Sigmoid colon (tissue), 4 donors: ENCODE measurements around the gene ITIH4.

Experiments
- CTCF ChIP-seq, 4 experiments: fragments of 450-650 bp in 3 of 4; fragments of 200-600 bp in 1 of 4; IDR thresholded peaks; one replicate each; pipeline ENCODE4 v1.5.1; 2016 to 2019; ENCODE audit warnings: antibody characterized with exemption in 4 of 4, mild to moderate bottlenecking in 3 of 4, moderate library complexity in 2 of 4
- EP300 ChIP-seq, 4 donors: sonication (generic); formaldehyde crosslinking; IDR thresholded peaks; one replicate each; pipeline ENCODE4 v1.6.1; 2017; ENCODE audit warnings: antibody characterized with exemption in 4 of 4
- POLR2A ChIP-seq, 2 donors: fragments of 450-650 bp; IDR thresholded peaks; one replicate each; pipeline ENCODE4 v1.6.1; 2016; ENCODE audit warnings: antibody characterized with exemption in 2 of 2, mild to moderate bottlenecking in 2 of 2, moderate library complexity in 2 of 2

DNA sequence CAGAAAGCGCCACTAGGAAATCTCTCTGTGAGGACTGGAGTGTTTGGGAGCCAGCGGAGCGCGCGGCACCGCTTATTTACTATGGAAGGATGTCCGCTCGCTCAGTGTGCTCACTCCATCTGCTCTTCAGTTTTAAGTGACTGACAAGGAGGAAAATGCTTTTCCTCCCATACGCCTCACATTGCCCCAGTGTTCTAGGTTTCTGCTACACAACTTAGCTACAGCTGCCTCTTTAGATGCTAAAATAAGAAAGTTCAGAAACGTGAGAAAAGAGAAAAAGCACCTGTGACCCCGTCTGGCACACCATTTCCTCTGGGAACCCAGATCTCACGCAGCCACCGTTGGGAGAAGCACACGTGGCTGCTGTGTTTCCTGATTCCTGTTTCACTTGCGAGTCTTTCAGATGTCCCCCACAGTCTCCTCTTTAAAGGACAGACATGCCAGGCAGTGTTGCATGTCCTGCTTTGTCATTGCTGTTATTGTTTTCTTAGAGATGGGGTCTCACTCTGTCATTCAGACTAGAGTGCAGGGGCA is 16.0 kb upstream of the ITIH4 start:
- TF ChIP-seq CTCF (IDR thresholded peaks at IDR 0.05), result no peak
- no peak for TF ChIP-seq EP300 (IDR thresholded peaks at IDR 0.05)
- no peak for TF ChIP-seq POLR2A (IDR thresholded peaks at IDR 0.05)
